LNCAP (cell line): ENCODE data around the gene MKS1.

Source experiments
- CTCF ChIP-seq: fragments of 450-650 bp; IDR thresholded peaks from 2 replicates; pipeline ENCODE4 v1.5.1; 2017; ENCODE audit warnings: mild to moderate bottlenecking

MKS1 gene

GRCh38 chr17:58263773-58264172 is 44.7 kb upstream of the MKS1 start:
- TF ChIP-seq CTCF, result no peak

- TF ChIP-seq CTCF, result no peak
Observed at GRCh38 chr17:58262149-58262548, 43.1 kb upstream of the MKS1 start.

GRCh38 chr17:58254803-58255202 is 35.7 kb upstream of the MKS1 start:
- TF ChIP-seq CTCF, result peak; percentile 19; the same call in 1 of the 2 replicates

- TF ChIP-seq CTCF, result no peak
Observed at GRCh38 chr17:58253082-58253481, 34.0 kb upstream of the MKS1 start.

- TF ChIP-seq CTCF, result no peak
Observed at GRCh38 chr17:58252141-58252540, 33.1 kb upstream of the MKS1 start.

- TF ChIP-seq CTCF, result no peak
Observed at GRCh38 chr17:58250344-58251011, 31.4 kb upstream of the MKS1 start.

GRCh38 chr17:58249270-58250133 is 30.4 kb upstream of the MKS1 start:
- peak; percentile 90 for TF ChIP-seq CTCF
